ENCODE data around the gene SOCS1.

Gene SOCS1

DNA sequence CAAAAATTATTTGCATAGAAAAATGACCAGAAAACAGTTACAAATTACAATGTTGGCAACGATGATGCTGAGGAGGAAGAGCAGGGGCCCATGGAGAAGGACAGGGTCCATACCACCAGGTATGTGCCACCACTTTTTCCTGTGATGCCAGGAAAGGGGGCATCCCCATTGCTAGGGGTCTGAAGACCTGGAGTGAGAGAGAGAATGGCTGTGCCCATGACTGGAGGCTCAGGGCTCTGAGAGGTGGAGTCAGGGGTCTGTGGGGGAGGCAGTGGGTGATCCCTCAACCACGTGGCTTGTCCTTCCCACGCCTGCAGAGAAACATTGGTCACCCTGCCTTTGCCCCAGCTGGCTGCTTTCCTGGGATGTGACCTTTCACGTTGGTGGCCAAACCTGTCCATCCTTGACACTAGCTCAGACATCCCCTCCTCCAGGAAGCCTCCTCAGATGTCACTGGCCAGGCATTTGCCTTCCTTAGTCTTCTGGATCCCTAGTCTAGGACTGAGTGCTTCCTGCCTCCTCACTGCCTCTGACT is 51.4 kb downstream of the SOCS1 start:
- no peak for DNase-seq (ENCODE audit: low spot score)

Data from AG20443 (cell line).